PC-9 (cell line): Measurements from ENCODE around the gene PLEKHG4B.
"Not testable (repeated sequence)": the region's sequence is repeated elsewhere in the genome, so short reads cannot be mapped to it uniquely, and the experiment has no call there.

Experiments
- EZH2 ChIP-seq: fragments of 200-600 bp; sonication (generic); IDR thresholded peaks from 2 replicates; pipeline ENCODE4 v1.8.0; 2017; ENCODE audit warnings: antibody characterized with exemption, low read depth
- TF ChIP-seq, protein P1 (sequence below): fragments of 200-600 bp; sonication (generic); conservative IDR thresholded peaks from 2 replicates; pipeline ENCODE4 v1.6.1; 2017; ENCODE audit warnings: mixed run types, antibody characterized with exemption, mild to moderate bottlenecking, moderate library complexity

GRCh38 chr5:49530-49929, 42.4 kb upstream of the PLEKHG4B start:
- not testable (repeated sequence) for TF ChIP-seq EZH2
- TF ChIP-seq, protein P1, sequence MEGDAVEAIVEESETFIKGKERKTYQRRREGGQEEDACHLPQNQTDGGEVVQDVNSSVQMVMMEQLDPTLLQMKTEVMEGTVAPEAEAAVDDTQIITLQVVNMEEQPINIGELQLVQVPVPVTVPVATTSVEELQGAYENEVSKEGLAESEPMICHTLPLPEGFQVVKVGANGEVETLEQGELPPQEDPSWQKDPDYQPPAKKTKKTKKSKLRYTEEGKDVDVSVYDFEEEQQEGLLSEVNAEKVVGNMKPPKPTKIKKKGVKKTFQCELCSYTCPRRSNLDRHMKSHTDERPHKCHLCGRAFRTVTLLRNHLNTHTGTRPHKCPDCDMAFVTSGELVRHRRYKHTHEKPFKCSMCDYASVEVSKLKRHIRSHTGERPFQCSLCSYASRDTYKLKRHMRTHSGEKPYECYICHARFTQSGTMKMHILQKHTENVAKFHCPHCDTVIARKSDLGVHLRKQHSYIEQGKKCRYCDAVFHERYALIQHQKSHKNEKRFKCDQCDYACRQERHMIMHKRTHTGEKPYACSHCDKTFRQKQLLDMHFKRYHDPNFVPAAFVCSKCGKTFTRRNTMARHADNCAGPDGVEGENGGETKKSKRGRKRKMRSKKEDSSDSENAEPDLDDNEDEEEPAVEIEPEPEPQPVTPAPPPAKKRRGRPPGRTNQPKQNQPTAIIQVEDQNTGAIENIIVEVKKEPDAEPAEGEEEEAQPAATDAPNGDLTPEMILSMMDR = not testable (repeated sequence)
